A673 (cell line): ENCODE measurements around the gene RNPEPL1. TPM values are rescaled to one million over a fixed set of nuclear protein-coding genes. Genes with fewer than 3 reads are reported as not detected.
A peak's percentile ranks its signal among the peaks of the same experiment; 100 is the strongest.

Source experiments
- BruUV-seq: library from RNA; stranded (reverse); fragments of 400-500 nt; replicated peaks from 2 replicates; lab custom pipeline; 2021; lab: Mats Ljungman, UMichigan
- CTCF ChIA-PET: fragments of 300-600 bp; sonication (Branson Sonifier 250); formaldehyde crosslinking; loops from one replicate; lab custom pipeline; 2022; ENCODE audit warnings: antibody characterized with exemption; lab: Charles Lee
- POLR2A ChIA-PET: fragments of 300-600 bp; sonication (Branson Sonifier 250); formaldehyde crosslinking; loops from one replicate; lab custom pipeline; 2022; ENCODE audit warnings: antibody characterized with exemption; ENCODE audit not compliant: low non-redundant PET; lab: Charles Lee
- DNase-seq: peaks from one replicate; pipeline ENCODE4 v3.0.0-alpha.2; 2015; ENCODE audit warnings: low spot score
- H3K27ac ChIP-seq: fragments of 200-600 bp; sonication (generic); 2 replicates; pipeline ENCODE4 v1.5.1; 2016; ENCODE audit warnings: mixed run types, low read depth, mild to moderate bottlenecking, mixed read lengths, antibody characterized with exemption, low read length; ENCODE audit not compliant: poor library complexity, severe bottlenecking
- H3K27me3 ChIP-seq: fragments of 200-600 bp; sonication (generic); replicated peaks from 2 replicates; pipeline ENCODE4 v1.6.1; 2017; ENCODE audit warnings: mixed run types, low read depth, mild to moderate bottlenecking, mixed read lengths, antibody characterized with exemption, low read length; ENCODE audit not compliant: insufficient read depth, poor library complexity
- H3K36me3 ChIP-seq: fragments of 200-600 bp; sonication (generic); 2 replicates; pipeline ENCODE4 v1.6.1; 2016; ENCODE audit warnings: mixed run types, mild to moderate bottlenecking, mixed read lengths, antibody characterized with exemption, low read length; ENCODE audit not compliant: insufficient read depth, poor library complexity, severe bottlenecking
- H3K4me1 ChIP-seq: fragments of 200-600 bp; sonication (generic); 2 replicates; pipeline ENCODE4 v1.6.1; 2017; ENCODE audit warnings: mixed run types, mild to moderate bottlenecking, mixed read lengths, antibody characterized with exemption, low read length; ENCODE audit not compliant: insufficient read depth, poor library complexity, severe bottlenecking
- H3K4me3 ChIP-seq: fragments of 200-600 bp; sonication (generic); 2 replicates; pipeline ENCODE4 v1.5.1; 2016; ENCODE audit warnings: low read depth, mixed run types, mild to moderate bottlenecking, mixed read lengths, low read length; ENCODE audit not compliant: poor library complexity, severe bottlenecking
- H3K9me3 ChIP-seq: fragments of 200-600 bp; sonication (generic); 2 replicates; pipeline ENCODE4 v1.6.1; 2016; ENCODE audit warnings: mixed run types, low read depth, mild to moderate bottlenecking, mixed read lengths, antibody characterized with exemption, low read length; ENCODE audit not compliant: poor library complexity, severe bottlenecking
- EZH2 ChIP-seq: fragments of 200-600 bp; sonication (generic); IDR thresholded peaks from 2 replicates; pipeline ENCODE4 v1.6.1; 2017; ENCODE audit warnings: borderline replicate concordance, low read depth, mild to moderate bottlenecking, mixed read lengths, antibody characterized with exemption, low read length; ENCODE audit not compliant: poor library complexity, severe bottlenecking
- intact Hi-C: fragments of 100-400 bp; cut with micrococcal nuclease; formaldehyde crosslinking; loops from one replicate; pipeline ENCODE4 v1.10.0; 2022; ENCODE audit not compliant: unreplicated experiment
- total RNA-seq: library from RNA; stranded (reverse); gene quantifications from 2 replicates; pipeline ENCODE4 v1.2.3, GENCODE V29; 2021
- TF ChIP-seq, protein P1 (sequence below): fragments of 300-800, 200-600 bp; sonication (generic); conservative IDR thresholded peaks from 2 replicates; pipeline ENCODE4 v1.5.1; 2017; ENCODE audit warnings: low read depth, mild to moderate bottlenecking, antibody characterized with exemption, low read length, moderate library complexity, mixed read lengths

The RNPEPL1 gene
- total RNA-seq, 1 experiment from 2014 or later: 26.5 TPM

DNA sequence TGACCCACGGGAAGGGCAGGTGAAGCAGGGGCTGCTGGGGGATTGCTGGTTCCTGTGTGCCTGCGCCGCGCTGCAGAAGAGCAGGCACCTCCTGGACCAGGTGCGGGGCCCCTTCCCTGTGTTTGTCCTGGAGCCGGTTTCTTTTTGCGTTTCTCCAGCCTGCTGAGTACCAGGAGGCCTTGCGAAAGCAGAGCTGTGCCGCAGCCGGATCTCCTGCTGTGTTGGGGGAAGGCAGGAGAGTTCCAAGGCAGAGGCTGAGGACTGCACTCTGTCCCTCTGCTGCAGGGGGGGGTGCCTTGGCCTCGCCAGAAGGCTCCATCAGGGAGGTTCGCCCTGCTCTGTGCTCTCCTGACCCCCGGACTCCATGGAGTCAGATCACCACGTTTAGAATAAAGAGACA lies 21.1 kb downstream of the RNPEPL1 start:
- no TSS peak for BruUV-seq

DNA sequence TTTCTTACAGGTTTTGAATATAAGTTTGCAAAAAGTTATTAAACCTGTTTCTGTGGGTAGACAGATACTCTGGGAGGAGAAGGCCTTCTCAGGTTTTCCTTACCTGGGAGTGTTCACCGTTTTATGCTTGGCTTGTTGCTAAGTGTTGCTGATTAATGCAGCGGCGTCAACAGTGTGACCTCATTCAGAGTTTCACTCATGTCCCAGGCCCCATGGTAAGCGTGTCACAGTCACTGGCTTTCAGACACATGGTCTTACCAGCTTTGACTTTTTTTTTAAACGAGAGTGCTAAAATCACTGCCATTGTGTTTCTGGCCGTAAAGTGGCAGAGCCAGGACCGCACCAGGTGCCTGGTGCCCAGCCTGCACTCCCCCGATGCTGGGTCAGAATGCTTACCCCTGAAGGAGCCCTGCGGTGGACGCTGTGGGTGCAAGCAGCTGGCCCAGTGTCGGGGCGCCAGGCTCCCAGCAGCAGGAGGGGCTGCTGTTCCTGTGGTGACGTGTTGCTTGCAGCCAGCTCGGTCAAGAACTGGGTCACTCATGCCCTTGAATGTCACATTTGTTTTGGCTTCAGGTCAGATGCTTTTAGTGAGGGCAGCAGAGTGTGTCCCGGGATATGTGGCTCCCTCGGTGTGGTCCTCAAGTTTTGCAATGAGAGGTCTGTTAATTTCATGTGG lies 21.7 kb downstream of the RNPEPL1 start:
- H3K4me3 ChIP-seq: no peak overlapping the region
- intact Hi-C loops: no loop called here
- no peaks in the 10 kb centered on the region for H3K27me3 ChIP-seq
- no peak overlapping the region for H3K27ac ChIP-seq
- TF ChIP-seq EZH2: no peak
- TF ChIP-seq, protein P1, sequence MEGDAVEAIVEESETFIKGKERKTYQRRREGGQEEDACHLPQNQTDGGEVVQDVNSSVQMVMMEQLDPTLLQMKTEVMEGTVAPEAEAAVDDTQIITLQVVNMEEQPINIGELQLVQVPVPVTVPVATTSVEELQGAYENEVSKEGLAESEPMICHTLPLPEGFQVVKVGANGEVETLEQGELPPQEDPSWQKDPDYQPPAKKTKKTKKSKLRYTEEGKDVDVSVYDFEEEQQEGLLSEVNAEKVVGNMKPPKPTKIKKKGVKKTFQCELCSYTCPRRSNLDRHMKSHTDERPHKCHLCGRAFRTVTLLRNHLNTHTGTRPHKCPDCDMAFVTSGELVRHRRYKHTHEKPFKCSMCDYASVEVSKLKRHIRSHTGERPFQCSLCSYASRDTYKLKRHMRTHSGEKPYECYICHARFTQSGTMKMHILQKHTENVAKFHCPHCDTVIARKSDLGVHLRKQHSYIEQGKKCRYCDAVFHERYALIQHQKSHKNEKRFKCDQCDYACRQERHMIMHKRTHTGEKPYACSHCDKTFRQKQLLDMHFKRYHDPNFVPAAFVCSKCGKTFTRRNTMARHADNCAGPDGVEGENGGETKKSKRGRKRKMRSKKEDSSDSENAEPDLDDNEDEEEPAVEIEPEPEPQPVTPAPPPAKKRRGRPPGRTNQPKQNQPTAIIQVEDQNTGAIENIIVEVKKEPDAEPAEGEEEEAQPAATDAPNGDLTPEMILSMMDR: no peak
- peaks cover 24% of the 10 kb centered on the region for H3K4me1 ChIP-seq
- ChIA-PET POLR2A (no interaction called here), CTCF (no interaction called here)
- no peaks in the 10 kb centered on the region for H3K9me3 ChIP-seq
- BruUV-seq: no TSS peak
- no peak for DNase-seq
- H3K36me3 ChIP-seq: peaks cover 7% of the 10 kb centered on the region

More for the DNA sequence above, 21.1 kb downstream of the RNPEPL1 start:
- Histone ChIP-seq H3K9me3 (no peaks in the 10 kb centered on the region), H3K36me3 (peaks cover 7% of the 10 kb centered on the region), H3K27me3 (no peaks in the 10 kb centered on the region), H3K27ac (no peak overlapping the region), H3K4me1 (peaks cover 29% of the 10 kb centered on the region), H3K4me3 (no peak overlapping the region)
- POLR2A ChIA-PET: no interaction called here
- peak; percentile 52 for DNase-seq
- CTCF ChIA-PET: no interaction called here
- intact Hi-C loops: no loop called here
- TF ChIP-seq EZH2: no peak
- TF ChIP-seq, protein P1: no peak

DNA sequence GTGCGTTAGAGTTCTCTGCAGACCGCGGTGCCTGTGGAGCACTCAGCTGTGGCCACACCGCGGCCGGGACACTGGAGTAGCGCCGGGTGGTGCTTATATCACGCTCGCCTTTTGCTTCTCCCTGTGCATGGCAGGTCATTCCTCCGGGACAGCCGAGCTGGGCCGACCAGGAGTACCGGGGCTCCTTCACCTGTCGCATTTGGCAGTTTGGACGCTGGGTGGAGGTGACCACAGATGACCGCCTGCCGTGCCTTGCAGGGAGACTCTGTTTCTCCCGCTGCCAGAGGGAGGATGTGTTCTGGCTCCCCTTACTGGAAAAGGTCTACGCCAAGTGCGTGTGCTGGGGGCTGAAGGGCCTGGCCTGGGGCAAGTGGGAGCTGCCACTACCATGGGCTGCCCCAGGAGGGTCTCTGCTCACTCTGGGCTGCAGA lies 22.4 kb downstream of the RNPEPL1 start:
- TF ChIP-seq, protein P1: no peak
- CTCF ChIA-PET: no interaction called here
- Histone ChIP-seq H3K27me3 (no peaks in the 10 kb centered on the region), H3K4me1 (peaks cover 22% of the 10 kb centered on the region), H3K27ac (no peak overlapping the region), H3K36me3 (peaks cover 7% of the 10 kb centered on the region), H3K4me3 (no peak overlapping the region), H3K9me3 (no peaks in the 10 kb centered on the region)
- intact Hi-C loops: no loop called here
- no peak for DNase-seq
- no TSS peak for BruUV-seq
- POLR2A ChIA-PET: no interaction called here
